HUES6 (cell line): ENCODE data around the gene HIP1.
"Not testable (repeated sequence)": the region's sequence is repeated elsewhere in the genome, so short reads cannot be mapped to it uniquely, and the experiment has no call there.

Source experiments
- H3K27ac ChIP-seq: 2 replicates; pipeline ENCODE4 v1.7.0; 2013; ENCODE audit warnings: low read depth, mild to moderate bottlenecking, low read length, inconsistent platforms
- H3K27me3 ChIP-seq: 2 replicates; pipeline ENCODE4 v1.6.1; 2013; ENCODE audit warnings: low read length; ENCODE audit not compliant: control insufficient read depth, insufficient read depth
- H3K36me3 ChIP-seq: 2 replicates; pipeline ENCODE4 v1.6.1; 2013; ENCODE audit warnings: low read length; ENCODE audit not compliant: control insufficient read depth, insufficient read depth
- H3K4me1 ChIP-seq: 2 replicates; pipeline ENCODE4 v1.6.1; 2013; ENCODE audit warnings: low read length; ENCODE audit not compliant: control insufficient read depth, insufficient read depth
- H3K4me3 ChIP-seq: 2 replicates; pipeline ENCODE4 v1.5.1; 2013; ENCODE audit warnings: low read depth, low read length
- H3K9ac ChIP-seq: one replicate; pipeline ENCODE4 v1.6.1; 2013; ENCODE audit warnings: mild to moderate bottlenecking, low read length
- H3K9me3 ChIP-seq: 2 replicates; pipeline ENCODE4 v1.6.1; 2013; ENCODE audit warnings: low read depth, low read length; ENCODE audit not compliant: control insufficient read depth, insufficient read depth

Gene HIP1

GRCh38 chr7:75534727-75535307 lies 203.9 kb downstream of the HIP1 start:
- Histone ChIP-seq H3K27ac (no peak overlapping the region), H3K9me3 (no peaks in the 10 kb centered on the region), H3K27me3 (no peaks in the 10 kb centered on the region), H3K4me3 (no peak overlapping the region), H3K9ac (no peak overlapping the region), H3K4me1 (peaks cover 6% of the 10 kb centered on the region; the same call in 1 of the 2 replicates), H3K36me3 (peaks cover 58% of the 10 kb centered on the region)

GRCh38 chr7:75533926-75534325 lies 204.8 kb downstream of the HIP1 start:
- H3K27ac ChIP-seq = no peak overlapping the region
- H3K4me1 ChIP-seq = peaks cover 6% of the 10 kb centered on the region; the same call in 1 of the 2 replicates
- peaks cover 49% of the 10 kb centered on the region for H3K36me3 ChIP-seq
- H3K9ac ChIP-seq = no peak overlapping the region
- H3K4me3 ChIP-seq = no peak overlapping the region
- H3K27me3 ChIP-seq = no peaks in the 10 kb centered on the region
- H3K9me3 ChIP-seq = no peaks in the 10 kb centered on the region

GRCh38 chr7:75532639-75533038 lies 206.1 kb downstream of the HIP1 start:
- Histone ChIP-seq H3K36me3 (peaks cover 38% of the 10 kb centered on the region), H3K27me3 (no peaks in the 10 kb centered on the region), H3K4me1 (peaks cover 6% of the 10 kb centered on the region; the same call in 1 of the 2 replicates), H3K4me3 (no peak overlapping the region), H3K27ac (no peak overlapping the region), H3K9me3 (no peaks in the 10 kb centered on the region), H3K9ac (no peak overlapping the region)

- Histone ChIP-seq H3K9ac (peak overlapping the region; percentile 13), H3K9me3 (no peaks in the 10 kb centered on the region), H3K4me1 (peaks cover 6% of the 10 kb centered on the region; the same call in 1 of the 2 replicates), H3K36me3 (peaks cover 26% of the 10 kb centered on the region), H3K27ac (no peak overlapping the region), H3K4me3 (no peak overlapping the region), H3K27me3 (no peaks in the 10 kb centered on the region)
Observed at GRCh38 chr7:75531359-75531821, 207.4 kb downstream of the HIP1 start.

GRCh38 chr7:75527224-75527722 lies 211.5 kb downstream of the HIP1 start:
- H3K27me3 ChIP-seq, H3K9me3 ChIP-seq, H3K4me1 ChIP-seq: not testable (repeated sequence)
- Histone ChIP-seq H3K9ac (peak overlapping the region; percentile 91), H3K27ac (peak overlapping the region; percentile 54; the same call in 1 of the 2 replicates), H3K36me3 (peaks cover 31% of the 10 kb centered on the region), H3K4me3 (peak overlapping the region; percentile 84)

GRCh38 chr7:75521727-75522126 lies 217.0 kb downstream of the HIP1 start:
- H3K27ac ChIP-seq, H3K4me1 ChIP-seq, H3K9ac ChIP-seq, H3K27me3 ChIP-seq, H3K9me3 ChIP-seq, H3K4me3 ChIP-seq: not testable (repeated sequence)
- H3K36me3 ChIP-seq = peaks cover 50% of the 10 kb centered on the region

GRCh38 chr7:75518842-75519241 lies 219.9 kb downstream of the HIP1 start:
- H3K4me3 ChIP-seq, H3K27ac ChIP-seq, H3K4me1 ChIP-seq, H3K9me3 ChIP-seq, H3K27me3 ChIP-seq, H3K9ac ChIP-seq: not testable (repeated sequence)
- peaks cover 36% of the 10 kb centered on the region for H3K36me3 ChIP-seq

DNA sequence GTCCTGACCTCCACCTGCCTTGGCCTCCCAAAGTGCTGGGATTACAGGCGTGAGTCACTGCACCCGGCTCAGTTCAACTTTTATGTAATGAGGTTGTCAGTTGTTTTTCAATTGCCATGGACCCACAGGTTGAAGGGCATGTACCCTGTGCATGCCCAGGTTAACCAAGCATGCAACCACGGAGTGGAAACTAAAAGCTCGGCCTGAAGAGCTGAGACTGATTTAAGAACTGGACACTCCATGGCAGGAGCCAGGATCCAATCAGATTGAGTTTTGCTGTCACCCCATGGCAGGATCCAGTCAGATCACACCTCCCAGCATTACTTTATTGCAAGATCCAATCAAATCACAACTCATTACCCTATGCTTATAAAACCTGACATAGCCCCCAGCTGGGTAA lies 229.7 kb downstream of the HIP1 start:
- H3K9ac ChIP-seq, H3K27ac ChIP-seq, H3K4me1 ChIP-seq, H3K4me3 ChIP-seq, H3K36me3 ChIP-seq, H3K27me3 ChIP-seq, H3K9me3 ChIP-seq: not testable (repeated sequence)

DNA sequence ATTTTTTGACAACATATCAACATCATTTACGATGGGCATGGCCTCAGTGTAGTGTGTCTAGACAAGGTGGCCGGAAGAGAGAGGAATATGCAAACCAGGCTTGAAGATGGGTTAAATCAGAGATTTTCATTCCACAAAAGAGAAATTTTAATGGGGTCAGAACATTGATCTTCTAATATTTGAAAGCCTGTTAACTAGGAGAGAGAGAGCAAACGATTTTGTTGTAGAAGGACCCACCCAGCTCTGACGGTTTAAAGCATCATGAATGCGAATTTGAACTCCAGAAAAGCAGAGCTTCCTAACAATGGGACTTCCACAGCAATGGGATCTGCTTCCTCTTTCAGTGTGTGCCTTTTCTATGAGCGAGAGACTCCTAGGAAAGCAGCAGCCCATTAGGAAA lies 246.7 kb downstream of the HIP1 start, which contains the start of gene SPDYE5:
TSS of gene SPDYE5 (plus strand) at position 301 of the 400 bp plus-strand sequence. CDS start 1,728 bp downstream, outside the sequence.
- H3K9ac ChIP-seq, H3K9me3 ChIP-seq, H3K27me3 ChIP-seq, H3K4me1 ChIP-seq, H3K36me3 ChIP-seq, H3K27ac ChIP-seq, H3K4me3 ChIP-seq: not testable (repeated sequence)

DNA sequence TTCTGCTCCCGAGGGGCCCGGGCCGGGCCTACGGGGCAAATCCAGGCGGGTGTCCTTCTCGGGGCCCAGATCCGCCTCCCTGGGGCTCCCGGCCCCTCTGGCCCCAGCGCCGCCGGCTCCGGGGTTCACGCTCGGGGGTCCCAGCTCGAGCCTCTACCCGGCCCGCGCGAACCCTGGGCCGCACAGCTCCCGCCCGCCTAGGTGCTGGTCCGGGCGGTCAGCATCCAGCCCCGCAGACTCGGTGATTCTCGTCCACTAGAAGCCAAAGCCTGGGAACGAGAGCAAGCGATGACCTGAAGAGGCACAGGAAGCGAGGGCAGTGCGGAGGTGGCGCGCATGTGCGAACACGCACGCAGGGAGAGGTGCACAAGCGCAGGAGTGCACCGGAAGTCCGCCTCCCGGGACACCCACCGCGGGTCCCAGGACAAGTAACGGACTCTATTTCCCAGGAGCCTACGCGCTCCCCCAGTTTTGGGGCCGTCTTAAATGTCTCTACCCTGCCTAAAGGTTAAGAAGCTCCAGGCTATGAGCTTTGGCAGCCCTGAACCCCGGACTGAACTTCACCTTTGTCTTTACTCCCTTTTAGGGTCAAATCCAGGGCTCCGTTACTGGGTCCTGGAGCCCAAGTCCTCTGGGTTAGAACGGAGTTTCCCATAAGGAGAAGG lies 252.6 kb downstream of the HIP1 start, which contains the start of gene POM121C:
TSS of gene POM121C (minus strand) at position 321 of the 665 bp plus-strand sequence. CDS start 44,803 bp downstream, outside the sequence.
- H3K9ac ChIP-seq = peak within 1 kb of the TSS; percentile 88
- peak within 1 kb of the TSS; percentile 77; the same call in 1 of the 2 replicates for H3K27ac ChIP-seq
- H3K36me3 ChIP-seq, H3K27me3 ChIP-seq, H3K4me1 ChIP-seq, H3K9me3 ChIP-seq: not testable (repeated sequence)
- peak within 1 kb of the TSS; percentile 90 for H3K4me3 ChIP-seq

- not testable (repeated sequence) for H3K27ac ChIP-seq, H3K4me1 ChIP-seq, H3K27me3 ChIP-seq, H3K9me3 ChIP-seq, H3K36me3 ChIP-seq
- Histone ChIP-seq H3K4me3 (peak overlapping the region; percentile 90), H3K9ac (peak overlapping the region; percentile 88)
Observed at GRCh38 chr7:75485355-75485978, 253.3 kb downstream of the HIP1 start.
